H9 (cell line): ENCODE data around the gene CDH4. TPM values are rescaled to one million over a fixed set of nuclear protein-coding genes. Genes with fewer than 3 reads are reported as not detected.
A peak's percentile ranks its signal among the peaks of the same experiment; 100 is the strongest.

ENCODE experiments used
- DNase-seq: peaks from one replicate; pipeline ENCODE4 v3.0.0-alpha.2; 2017
- H2AFZ ChIP-seq: one replicate; pipeline ENCODE4 v1.6.1; 2013; ENCODE audit warnings: mild to moderate bottlenecking, low read length, control low read depth, moderate library complexity
- H2AK5ac ChIP-seq: 2 replicates; pipeline ENCODE4 v1.6.1; 2013; ENCODE audit warnings: low read length, control low read depth, mixed read lengths; ENCODE audit not compliant: insufficient read length
- H2BK120ac ChIP-seq: one replicate; pipeline ENCODE4 v1.6.1; 2013; ENCODE audit warnings: low read depth, mild to moderate bottlenecking, low read length, control low read depth, inconsistent platforms; ENCODE audit not compliant: poor library complexity, severe bottlenecking
- H2BK12ac ChIP-seq: 2 replicates; pipeline ENCODE4 v1.6.1; 2013; ENCODE audit warnings: low read length, control low read depth, mixed read lengths, low read depth; ENCODE audit not compliant: insufficient read length
- H2BK15ac ChIP-seq: 2 replicates; pipeline ENCODE4 v1.6.1; 2013; ENCODE audit warnings: low read depth, low read length, control low read depth
- H2BK20ac ChIP-seq: one replicate; pipeline ENCODE4 v1.6.1; 2013; ENCODE audit warnings: low read depth, mild to moderate bottlenecking, low read length, control low read depth, inconsistent platforms; ENCODE audit not compliant: poor library complexity, severe bottlenecking
- H2BK5ac ChIP-seq: 2 replicates; pipeline ENCODE4 v1.6.1; 2013; ENCODE audit warnings: low read length, control low read depth, mixed read lengths; ENCODE audit not compliant: insufficient read length
- H3K14ac ChIP-seq: 2 replicates; pipeline ENCODE4 v1.6.1; 2013; ENCODE audit warnings: low read length, control low read depth; ENCODE audit not compliant: insufficient read depth
- H3K18ac ChIP-seq: 2 replicates; pipeline ENCODE4 v1.6.1; 2013; ENCODE audit warnings: low read depth, mild to moderate bottlenecking, mixed read lengths, low read length, control low read depth; ENCODE audit not compliant: insufficient read length
- H3K23ac ChIP-seq: 2 replicates; pipeline ENCODE4 v1.6.1; 2013; ENCODE audit warnings: low read length, control low read depth, mixed read lengths, low read depth; ENCODE audit not compliant: insufficient read length
- H3K23me2 ChIP-seq: 2 replicates; pipeline ENCODE4 v1.6.1; 2013; ENCODE audit warnings: low read depth, mild to moderate bottlenecking, mixed read lengths, low read length, control low read depth; ENCODE audit not compliant: insufficient read length, poor library complexity, severe bottlenecking
- H3K27ac ChIP-seq: 2 replicates; pipeline ENCODE4 v1.5.1; 2013; ENCODE audit warnings: low read length, control low read depth, mixed read lengths, low read depth; ENCODE audit not compliant: insufficient read length
- H3K27me3 ChIP-seq: 2 replicates; pipeline ENCODE4 v1.6.1; 2013; ENCODE audit warnings: low read length, control low read depth, inconsistent platforms; ENCODE audit not compliant: insufficient read depth
- H3K4ac ChIP-seq: 2 replicates; pipeline ENCODE4 v1.6.1; 2013; ENCODE audit warnings: low read depth, mild to moderate bottlenecking, control low read depth, inconsistent platforms, low read length, moderate library complexity
- H3K4me1 ChIP-seq: 2 replicates; pipeline ENCODE4 v1.6.1; 2013; ENCODE audit warnings: low read length, control low read depth, inconsistent platforms; ENCODE audit not compliant: insufficient read depth
- H3K4me2 ChIP-seq: 2 replicates; pipeline ENCODE4 v1.6.1; 2013; ENCODE audit warnings: low read length, control low read depth, mixed read lengths; ENCODE audit not compliant: insufficient read length, insufficient read depth
- H3K56ac ChIP-seq: 2 replicates; pipeline ENCODE4 v1.6.1; 2013; ENCODE audit warnings: low read depth, mild to moderate bottlenecking, mixed read lengths, low read length, control low read depth; ENCODE audit not compliant: insufficient read length
- H3K79me1 ChIP-seq: 2 replicates; pipeline ENCODE4 v1.6.1; 2013; ENCODE audit warnings: low read depth, mild to moderate bottlenecking, moderate library complexity, low read length, control low read depth, inconsistent platforms; ENCODE audit not compliant: insufficient read depth, poor library complexity, severe bottlenecking
- H3K79me2 ChIP-seq: 2 replicates; pipeline ENCODE4 v1.6.1; 2013; ENCODE audit warnings: low read length, control low read depth, inconsistent platforms; ENCODE audit not compliant: insufficient read depth
- H3K9ac ChIP-seq: 2 replicates; pipeline ENCODE4 v1.6.1; 2013; ENCODE audit warnings: low read length, control low read depth, mixed read lengths; ENCODE audit not compliant: insufficient read length; ENCODE audit errors: extremely low read depth
- H3K9me3 ChIP-seq: one replicate; pipeline ENCODE4 v1.6.1; 2013; ENCODE audit warnings: low read depth, low read length, inconsistent platforms; ENCODE audit not compliant: control insufficient read depth
- H3T11ph ChIP-seq: one replicate; pipeline ENCODE4 v1.6.1; 2013; ENCODE audit warnings: mild to moderate bottlenecking, low read length, control low read depth, inconsistent platforms
- H4K20me1 ChIP-seq: one replicate; pipeline ENCODE4 v1.6.1; 2013; ENCODE audit not compliant: control insufficient read depth, insufficient read length, insufficient read depth
- H4K5ac ChIP-seq: 2 replicates; pipeline ENCODE4 v1.6.1; 2013; ENCODE audit warnings: low read depth, mild to moderate bottlenecking, mixed read lengths, low read length, control low read depth; ENCODE audit not compliant: insufficient read length
- H4K8ac ChIP-seq: replicated peaks from 2 replicates; pipeline ENCODE4 v1.6.1; 2013; ENCODE audit warnings: low read length, control low read depth, mixed read lengths, low read depth; ENCODE audit not compliant: insufficient read length
- H4K91ac ChIP-seq: 2 replicates; pipeline ENCODE4 v1.6.1; 2013; ENCODE audit warnings: low read depth, mild to moderate bottlenecking, moderate library complexity, mixed read lengths, low read length, control low read depth; ENCODE audit not compliant: insufficient read length
- H3K27ac Mint-ChIP-seq, 3 experiments: 2 replicates in 2 of 3; 3 replicates in 1 of 3; pipeline ENCODE4 v1.8.0; 2020 to 2021; ENCODE audit warnings: mixed read lengths in 3 of 3, mild to moderate bottlenecking in 1 of 3, moderate library complexity in 1 of 3
- H3K27me3 Mint-ChIP-seq: 2 replicates; pipeline ENCODE4 v1.8.0; 2021; ENCODE audit warnings: low read depth, mild to moderate bottlenecking, moderate library complexity, mixed read lengths
- H3K36me3 Mint-ChIP-seq, 3 experiments: 2 replicates in 2 of 3; 3 replicates in 1 of 3; pipeline ENCODE4 v1.8.0; 2020 to 2021; ENCODE audit warnings: low read depth in 3 of 3, mixed read lengths in 3 of 3; ENCODE audit not compliant: insufficient read depth in 1 of 3
- H3K4me1 Mint-ChIP-seq, 2 experiments: 2 replicates each; pipeline ENCODE4 v1.8.0; 2020; ENCODE audit warnings: mixed read lengths in 2 of 2
- H3K4me3 Mint-ChIP-seq, 2 experiments: 2 replicates in 1 of 2; 3 replicates in 1 of 2; pipeline ENCODE4 v1.8.0; 2020 to 2021; ENCODE audit warnings: mild to moderate bottlenecking in 2 of 2, mixed read lengths in 2 of 2, moderate library complexity in 1 of 2
- H3K9me3 Mint-ChIP-seq, 2 experiments: 2 replicates in 1 of 2; 3 replicates in 1 of 2; pipeline ENCODE4 v1.8.0; 2020; ENCODE audit warnings: mild to moderate bottlenecking in 2 of 2, mixed read lengths in 2 of 2, moderate library complexity in 1 of 2
- CTCF ChIP-seq: fragments of 200-600 bp; sonication (generic); conservative IDR thresholded peaks from 3 replicates; pipeline ENCODE4 v1.8.0; 2021; ENCODE audit warnings: antibody characterized with exemption, mild to moderate bottlenecking
- WGBS: extraction: QIAGEN DNeasy Blood & Tissue Kit; methylation state at CpG from one replicate; pipeline ENCODE4 v1.1.7; 2013; ENCODE audit warnings: missing lambda C conversion rate, low lambda C conversion rate, mixed read lengths; ENCODE audit not compliant: insufficient read length; ENCODE audit errors: extremely low coverage; 5-methylcytosine and 5-hydroxymethylcytosine counted together
- total RNA-seq: library from RNA; stranded (reverse); gene quantifications from 2 replicates; pipeline ENCODE4 v1.2.1, GENCODE V29; 2021

CDH4 gene
- total RNA-seq, 1 experiment from 2014 or later: 3.0 TPM

GRCh38 chr20:61830241-61830930 is 578.3 kb downstream of the CDH4 start:
- no peak for DNase-seq
- no peaks in the 10 kb centered on the region for H3K23me2 ChIP-seq
- no peak overlapping the region for H3K4me2 ChIP-seq
- H3K4ac ChIP-seq: no peak overlapping the region
- H2BK12ac ChIP-seq: no peak overlapping the region
- H3K18ac ChIP-seq: no peak overlapping the region
- no peak overlapping the region for H2BK15ac ChIP-seq
- H3T11ph ChIP-seq: no peak overlapping the region
- no peaks in the 10 kb centered on the region for H3K4me1 ChIP-seq
- H3K27me3 ChIP-seq: no peaks in the 10 kb centered on the region; the same call in 1 of the 2 replicates
- no peak overlapping the region for H3K27ac ChIP-seq
- H4K8ac ChIP-seq: no peak overlapping the region
- H3K9me3 ChIP-seq: peaks cover 5% of the 10 kb centered on the region
- Mint-ChIP-seq H3K27me3 (peaks cover 62% of the 10 kb centered on the region), H3K36me3 (peaks cover 4 to 15% (median 4%) of the 10 kb centered on the region in 3 experiments; a peak in 3 of 7 replicates), H3K9me3 (peaks cover 28 to 30% of the 10 kb centered on the region in 2 experiments), H3K27ac (peak overlapping the region in 1 of 3 experiments; percentile 50; a peak in 1 of 7 replicates), H3K4me3 (no peak overlapping the region), H3K4me1 (peaks cover 0 to 4% of the 10 kb centered on the region in 2 experiments; a peak in 1 of 4 replicates)
- H2AK5ac ChIP-seq: no peak overlapping the region
- H3K9ac ChIP-seq: no peak overlapping the region
- H3K79me2 ChIP-seq: no peaks in the 10 kb centered on the region
- H2BK20ac ChIP-seq: no peak overlapping the region
- H4K91ac ChIP-seq: no peak overlapping the region
- no peak overlapping the region for H3K23ac ChIP-seq
- WGBS: no CpG with 5 or more reads among the region's 30 CpGs
- no peak overlapping the region for H3K56ac ChIP-seq
- H4K5ac ChIP-seq: no peak overlapping the region
- no peaks in the 10 kb centered on the region for H4K20me1 ChIP-seq
- H2BK5ac ChIP-seq: no peak overlapping the region
- no peak overlapping the region; the same call in 1 of the 2 replicates for H3K14ac ChIP-seq
- H2BK120ac ChIP-seq: no peak overlapping the region
- H3K79me1 ChIP-seq: no peaks in the 10 kb centered on the region
- H2AFZ ChIP-seq: no peak overlapping the region
- TF ChIP-seq CTCF: no peak
